HG02571 (cell line): ENCODE results near the gene PTCD2.

Experiments
- ATAC-seq: cut with Tn5 transposase; IDR thresholded peaks from one replicate; pipeline ENCODE4 v1.9.1; 2021; ENCODE audit warnings: mild to moderate bottlenecking, moderate library complexity; ENCODE audit not compliant: unreplicated experiment

PTCD2 gene

DNA sequence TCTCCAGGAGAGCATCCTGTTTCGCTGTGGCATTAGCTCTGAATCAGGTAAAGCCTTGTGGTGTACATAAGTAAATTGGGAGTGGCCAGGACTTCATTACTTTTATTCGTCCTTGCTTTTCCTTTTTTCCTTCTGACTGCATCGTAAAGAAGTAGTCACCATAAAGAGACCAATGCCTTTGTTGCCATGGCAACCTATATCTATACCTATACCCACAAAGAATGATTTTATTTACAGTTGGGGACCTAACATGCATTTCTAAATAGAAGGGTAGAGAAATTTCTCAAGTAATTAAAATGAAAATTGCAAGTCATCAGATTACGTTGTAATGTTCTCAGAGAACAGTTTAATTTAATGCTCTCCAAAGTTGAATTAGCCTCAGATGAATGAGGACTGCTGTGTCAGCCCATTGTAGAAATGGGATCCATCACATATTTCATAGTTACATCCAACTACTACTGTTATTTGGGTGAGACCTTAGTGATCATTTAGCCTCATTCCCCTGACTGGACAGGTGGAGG, 18.6 kb downstream of the PTCD2 start:
- no peak for ATAC-seq

GRCh38 chr5:72346398-72346797, 26.2 kb downstream of the PTCD2 start:
- ATAC-seq = no peak

DNA sequence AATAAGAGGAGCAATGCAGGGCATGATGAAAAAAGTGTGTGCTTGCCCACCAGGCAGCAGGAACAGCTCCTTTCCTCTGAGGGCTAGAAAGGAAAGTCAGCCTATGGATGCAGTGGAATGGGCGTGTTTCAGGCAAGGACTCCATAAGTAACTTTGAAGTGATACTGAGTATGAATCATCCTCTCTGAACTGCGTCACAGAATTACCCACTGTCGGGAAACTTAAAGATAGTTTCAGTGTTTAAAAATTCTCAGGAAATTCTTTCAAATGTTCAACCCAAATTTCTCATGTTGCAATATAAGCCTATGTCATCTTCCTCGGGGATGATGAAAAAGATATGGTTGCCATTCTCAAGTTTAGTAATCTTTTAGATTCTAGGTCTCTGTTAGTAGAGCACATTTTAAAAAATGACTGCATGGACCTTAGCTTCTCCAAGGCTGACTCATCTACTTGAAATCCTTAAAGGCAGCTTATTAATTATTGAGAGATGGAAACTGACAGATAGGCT, 27.7 kb downstream of the PTCD2 start:
- no peak for ATAC-seq

GRCh38 chr5:72351376-72351775, 31.2 kb downstream of the PTCD2 start:
- ATAC-seq = no peak

GRCh38 chr5:72352616-72353015, 32.4 kb downstream of the PTCD2 start:
- ATAC-seq = no peak

- no peak for ATAC-seq
Measured at GRCh38 chr5:72353046-72353445, 32.9 kb downstream of the PTCD2 start.

GRCh38 chr5:72355706-72356299, 35.6 kb downstream of the PTCD2 start:
- no peak for ATAC-seq

DNA sequence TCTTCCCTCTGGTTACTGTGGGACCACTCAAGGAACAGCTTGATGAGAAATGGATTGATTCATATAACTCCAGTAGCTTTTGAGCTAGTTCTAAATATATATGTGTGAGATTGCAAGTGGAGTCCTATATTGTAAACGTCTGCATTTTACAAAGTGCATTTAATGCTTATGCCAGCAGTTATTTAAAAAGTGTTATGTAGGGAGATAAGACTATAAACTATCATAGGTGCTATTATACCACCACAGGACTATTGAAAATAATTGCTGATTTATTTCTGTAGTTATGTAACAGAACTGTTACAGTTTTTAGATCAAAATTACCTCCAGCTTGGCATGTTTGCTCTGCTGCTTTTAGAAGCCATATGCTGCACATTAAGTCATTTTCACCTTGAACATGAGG, 36.2 kb downstream of the PTCD2 start:
- ATAC-seq = no peak

GRCh38 chr5:72358925-72359324, 38.8 kb downstream of the PTCD2 start:
- ATAC-seq = no peak

- no peak for ATAC-seq
Measured at GRCh38 chr5:72359886-72360285, 39.7 kb downstream of the PTCD2 start.

GRCh38 chr5:72363166-72363802, 43.1 kb downstream of the PTCD2 start:
- no peak for ATAC-seq

DNA sequence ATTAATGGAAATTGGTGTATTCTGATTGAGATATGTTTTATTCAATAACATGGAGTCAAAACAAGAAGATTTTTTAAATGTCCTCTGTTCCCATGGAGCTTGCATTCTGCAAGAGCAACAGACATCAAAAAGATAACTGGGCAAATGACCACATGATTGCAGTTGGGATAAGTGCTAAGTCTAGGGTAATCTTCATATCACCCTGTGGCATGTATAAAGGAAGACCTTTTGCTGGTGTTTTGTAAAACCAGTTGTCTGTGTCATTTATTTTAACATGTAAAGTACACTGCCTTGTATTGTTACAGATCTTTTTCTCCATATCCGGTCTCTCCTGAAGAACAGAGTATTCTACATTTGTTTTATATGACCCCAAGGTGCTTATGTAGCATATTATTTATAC, 44.0 kb downstream of the PTCD2 start:
- ATAC-seq = no peak

- ATAC-seq = no peak
Measured at GRCh38 chr5:72364951-72365350, 44.8 kb downstream of the PTCD2 start.

GRCh38 chr5:72366324-72366976, 46.3 kb downstream of the PTCD2 start:
- peak; percentile 71 for ATAC-seq

GRCh38 chr5:72368271-72368670, 48.1 kb downstream of the PTCD2 start:
- no peak for ATAC-seq

GRCh38 chr5:72369301-72369700, 49.1 kb downstream of the PTCD2 start:
- ATAC-seq = no peak

GRCh38 chr5:72369711-72370110, 49.5 kb downstream of the PTCD2 start:
- no peak for ATAC-seq

- ATAC-seq = no peak
Measured at GRCh38 chr5:72372331-72372730, 52.2 kb downstream of the PTCD2 start.

DNA sequence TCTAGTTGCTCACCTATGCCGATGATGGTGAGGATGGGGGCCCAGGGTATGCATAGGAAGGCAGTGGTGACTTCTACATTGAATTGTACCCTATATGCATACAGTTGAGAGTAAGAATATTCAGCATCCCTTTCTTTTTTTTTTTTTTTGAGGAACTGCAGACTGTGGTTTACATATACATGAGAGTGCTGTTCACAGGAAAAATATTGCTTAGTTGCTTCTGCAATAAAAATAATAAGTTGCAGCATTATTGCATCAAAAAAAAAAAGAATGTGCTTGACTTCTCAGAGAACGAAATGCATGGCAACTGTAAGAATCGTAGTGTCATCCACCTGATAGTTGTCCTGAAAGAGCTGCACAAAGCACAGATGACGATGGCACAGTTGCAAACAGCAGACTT, 52.8 kb downstream of the PTCD2 start:
- ATAC-seq = no peak

- no peak for ATAC-seq
Measured at GRCh38 chr5:72374844-72375243, 54.7 kb downstream of the PTCD2 start.

DNA sequence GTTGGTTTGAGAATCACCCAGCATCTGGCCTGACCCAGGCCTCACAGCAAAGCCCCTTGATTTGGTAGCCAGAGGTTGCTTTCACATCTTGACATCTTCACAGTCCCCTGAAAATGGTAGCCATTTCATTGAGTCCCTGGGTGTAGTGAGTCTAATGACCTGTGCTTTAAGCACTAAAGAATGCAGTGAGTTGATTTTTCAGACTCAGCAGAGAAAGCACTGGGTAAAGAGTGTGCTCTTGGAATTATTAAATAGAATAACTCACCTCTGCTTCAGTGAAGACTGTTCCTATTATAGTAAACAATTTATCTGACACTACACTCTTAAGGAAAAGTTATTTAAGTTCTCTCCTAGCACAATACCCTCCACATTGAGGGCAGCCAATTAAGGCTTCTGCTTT, 56.2 kb downstream of the PTCD2 start:
- ATAC-seq = no peak
